Kasumi-1 (cell line): ENCODE measurements around the gene PLA2G4B.
"Not testable (repeated sequence)": the region's sequence is repeated elsewhere in the genome, so short reads cannot be mapped to it uniquely, and the experiment has no call there.

ENCODE experiments used
- DNase-seq, 2 experiments: peaks; one replicate each; lab custom pipeline; 2025; lab: John Stamatoyannopoulos, UW

The PLA2G4B gene

DNA sequence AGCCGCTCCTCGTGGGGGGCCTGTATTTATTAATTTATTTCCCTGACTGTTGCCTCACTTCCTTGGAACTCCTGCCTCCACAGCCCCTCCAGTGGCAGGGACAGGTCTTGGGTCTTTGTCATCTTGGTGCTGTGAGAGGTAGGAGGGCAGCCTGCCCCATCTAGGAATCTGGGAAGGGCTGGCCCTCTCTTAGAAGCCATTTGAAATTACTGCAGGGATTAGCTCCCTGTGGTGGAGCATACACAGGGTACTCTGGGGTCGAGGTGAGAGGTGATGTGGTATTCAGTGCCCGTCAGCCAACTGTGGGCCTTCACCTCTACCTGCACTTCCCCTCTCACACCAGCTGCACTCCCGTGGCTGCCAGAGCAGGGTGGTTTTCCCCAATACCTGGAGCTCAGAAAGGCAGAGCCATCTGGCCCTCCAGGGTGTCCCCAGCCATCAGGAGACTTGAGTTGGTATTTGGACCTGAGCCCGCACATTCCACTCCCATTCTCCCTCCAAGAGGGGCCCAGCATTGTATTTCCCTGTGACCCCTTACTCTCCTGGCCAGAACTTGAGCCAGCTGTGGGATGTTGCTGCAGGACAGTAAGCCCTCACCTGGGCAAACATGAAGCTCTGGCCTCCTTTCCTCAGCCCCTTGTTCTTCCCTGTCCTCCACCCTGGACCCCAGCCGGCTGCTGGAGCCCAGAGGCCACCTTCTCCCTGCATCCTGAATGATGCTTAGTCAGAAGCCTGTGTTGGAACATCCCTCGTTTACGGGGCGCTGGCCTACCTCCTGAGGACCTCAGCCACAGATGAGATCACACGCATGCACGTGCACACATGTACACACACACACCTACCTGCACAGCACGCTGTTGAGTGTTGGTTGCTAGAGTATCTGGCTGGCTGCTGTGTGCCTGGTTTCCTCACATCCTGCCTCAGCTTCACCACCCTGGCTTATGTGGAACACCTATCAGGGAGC lies 12.8 kb upstream of the PLA2G4B start:
- no peak for DNase-seq

DNA sequence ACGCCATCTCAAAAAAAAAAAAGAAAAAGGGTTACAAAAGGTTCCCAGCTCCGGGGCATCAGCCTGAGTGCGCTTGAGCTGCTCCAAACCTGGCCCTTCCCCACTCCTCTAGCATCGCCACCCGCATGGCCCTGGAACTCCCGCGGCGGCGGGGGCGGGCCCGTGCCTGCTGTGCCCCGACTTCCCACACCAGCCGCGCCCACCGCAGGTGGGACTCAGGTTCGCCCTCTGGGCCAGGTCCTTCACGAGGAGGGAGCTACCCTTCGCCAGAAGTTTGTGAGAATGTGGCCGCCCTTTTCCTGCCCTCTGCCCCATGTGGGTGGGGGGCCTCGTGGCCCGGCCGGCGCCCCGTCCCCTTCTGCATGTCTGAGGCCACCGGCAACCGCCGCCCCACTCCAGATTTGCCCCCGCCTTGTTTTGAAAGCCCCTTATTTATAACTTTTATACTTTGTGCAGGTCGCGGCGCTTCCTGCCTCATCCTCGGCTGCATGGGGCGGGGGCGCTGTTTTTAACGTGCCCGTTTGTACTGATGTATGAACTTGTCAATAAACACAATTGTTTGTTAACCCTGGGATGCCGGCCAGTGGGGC lies 11.3 kb upstream of the PLA2G4B start:
- DNase-seq = no peak

DNA sequence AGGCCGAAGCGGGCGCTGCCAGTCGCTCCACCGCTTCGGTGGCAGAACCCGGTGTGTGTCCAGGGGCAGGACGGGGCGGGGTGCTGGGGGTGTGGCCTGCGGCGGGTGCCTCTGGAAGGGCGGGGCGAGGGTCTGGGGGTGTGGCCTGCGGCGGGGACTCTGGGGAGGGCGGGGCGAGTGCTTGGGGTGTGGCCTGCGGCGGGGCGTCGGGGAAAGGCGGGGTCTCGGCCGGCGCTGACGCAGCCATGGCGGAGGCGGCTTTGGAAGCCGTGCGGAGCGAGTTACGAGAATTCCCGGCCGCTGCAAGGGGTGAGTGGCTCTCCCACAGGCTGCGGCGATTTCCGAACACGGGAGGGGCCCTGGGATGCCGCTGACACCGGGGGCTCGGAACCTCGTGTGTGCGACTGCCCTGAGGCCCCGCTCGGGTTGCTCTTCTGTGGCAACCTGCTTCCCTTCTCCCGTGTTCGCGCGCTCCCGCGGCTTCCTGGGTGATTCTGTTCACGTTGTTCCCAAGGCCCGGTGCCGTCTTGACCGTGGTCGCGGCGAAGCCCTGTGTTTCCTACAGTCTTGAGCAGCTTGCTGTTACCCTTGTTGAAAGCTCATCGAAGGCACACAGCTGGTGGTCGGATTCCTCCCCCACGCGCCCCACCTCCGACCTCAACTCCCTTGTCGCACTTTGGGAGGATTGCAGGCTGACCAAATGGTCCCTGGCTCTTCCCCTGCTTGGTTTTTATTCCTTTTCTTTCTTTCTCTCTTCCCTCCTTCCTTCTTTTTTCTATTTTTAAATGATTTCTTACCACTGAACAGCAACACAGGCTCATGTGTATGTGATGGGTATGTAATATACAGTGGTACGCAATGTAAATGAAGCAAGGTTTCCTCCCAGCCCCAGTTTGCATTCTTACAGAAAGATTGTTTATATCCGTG lies 10.5 kb upstream of the PLA2G4B start, which contains the start of gene JMJD7:
JMJD7 (plus strand) TSS at position 213 of the 927 bp plus-strand sequence; CDS start at position 246, 33 bp downstream.
- DNase-seq = peak; percentile 31 to 40

DNA sequence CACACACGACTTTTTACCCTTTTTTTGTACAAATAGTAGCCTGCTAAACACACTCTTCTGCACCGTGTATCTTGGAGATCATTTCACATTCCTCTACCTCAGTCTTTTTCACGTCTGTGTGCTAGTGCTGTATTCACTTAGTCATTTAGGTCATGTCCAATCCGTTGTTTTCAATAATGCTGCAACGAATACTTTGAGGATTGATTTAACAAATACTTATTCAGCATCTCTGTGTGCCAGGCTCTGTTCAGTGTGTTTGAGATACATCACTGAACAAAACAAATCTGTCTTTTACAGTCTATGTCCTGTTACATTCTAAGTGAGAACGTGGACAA lies 9.9 kb upstream of the PLA2G4B start:
- DNase-seq = no peak

DNA sequence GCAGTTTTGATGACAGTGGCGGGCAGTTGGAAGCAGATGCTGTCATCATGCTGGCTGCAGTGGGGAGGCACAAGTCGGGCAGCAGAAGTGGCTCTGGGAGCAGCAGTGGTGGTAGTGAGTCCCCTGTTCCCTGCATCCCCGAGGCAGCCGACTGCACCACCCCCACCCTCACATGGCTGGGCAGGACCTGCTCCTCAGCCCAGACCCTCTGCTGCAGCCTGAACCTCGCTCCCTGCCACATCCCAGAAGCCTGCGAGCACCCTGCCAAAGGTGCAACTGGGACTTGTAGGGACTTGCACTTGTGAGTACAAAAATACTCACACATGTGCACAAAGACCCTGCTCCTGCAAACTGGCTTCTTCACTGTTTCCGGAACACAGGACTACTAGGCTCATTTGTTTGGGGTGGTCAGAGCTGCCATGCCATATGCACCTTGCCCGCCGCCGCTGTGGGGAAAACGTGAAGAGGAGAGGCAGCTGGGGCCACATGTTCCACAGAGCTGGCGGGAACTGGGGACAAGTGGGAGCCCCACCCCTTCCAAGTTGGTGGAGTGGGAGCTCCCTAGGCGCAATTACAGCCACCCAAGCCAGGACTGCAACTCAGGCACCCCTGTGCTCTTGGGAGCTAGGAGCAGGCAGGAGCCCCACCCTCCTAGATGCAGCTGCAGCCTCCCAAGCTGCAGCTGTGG lies 8.5 kb upstream of the PLA2G4B start:
- DNase-seq = no peak

DNA sequence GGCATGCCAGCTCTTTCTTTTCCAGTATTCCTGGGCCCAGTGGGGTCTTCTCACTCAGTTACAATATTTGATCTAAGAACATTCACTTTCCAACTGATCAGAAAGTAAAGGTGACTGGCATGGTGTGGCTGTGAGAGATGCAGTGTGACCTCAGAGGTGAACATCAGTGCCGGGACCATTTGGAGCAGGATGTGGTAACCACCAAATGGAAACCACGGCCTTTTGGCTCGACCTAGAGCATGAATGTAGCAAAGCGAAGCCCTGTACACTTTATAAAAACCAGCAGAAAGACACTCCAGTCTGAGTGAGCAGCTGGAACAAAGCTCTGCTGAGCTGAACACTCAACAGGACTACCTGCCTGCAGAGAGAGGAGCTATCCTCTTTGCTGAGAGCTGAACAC lies 7.4 kb upstream of the PLA2G4B start:
- DNase-seq = not testable (repeated sequence)

DNA sequence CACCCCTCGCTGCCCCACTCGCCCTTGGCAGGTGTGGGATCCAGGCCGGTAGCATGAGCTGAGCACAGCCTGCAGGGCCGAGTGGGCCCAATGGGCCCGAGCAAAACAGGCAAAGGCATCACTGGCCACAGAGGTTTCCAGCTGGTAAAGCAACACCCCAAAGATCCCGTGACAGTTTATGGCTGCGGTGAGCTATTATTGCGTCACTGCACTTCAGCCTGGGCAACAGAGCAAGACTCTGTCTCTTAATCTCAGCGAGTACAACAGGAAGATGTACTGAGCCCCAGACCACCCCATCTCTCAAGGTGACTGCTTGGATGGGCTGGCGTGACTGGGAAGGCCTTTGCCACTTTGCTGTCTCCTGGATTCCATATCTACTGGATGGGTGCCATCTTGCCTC lies 6.4 kb upstream of the PLA2G4B start:
- no peak for DNase-seq

DNA sequence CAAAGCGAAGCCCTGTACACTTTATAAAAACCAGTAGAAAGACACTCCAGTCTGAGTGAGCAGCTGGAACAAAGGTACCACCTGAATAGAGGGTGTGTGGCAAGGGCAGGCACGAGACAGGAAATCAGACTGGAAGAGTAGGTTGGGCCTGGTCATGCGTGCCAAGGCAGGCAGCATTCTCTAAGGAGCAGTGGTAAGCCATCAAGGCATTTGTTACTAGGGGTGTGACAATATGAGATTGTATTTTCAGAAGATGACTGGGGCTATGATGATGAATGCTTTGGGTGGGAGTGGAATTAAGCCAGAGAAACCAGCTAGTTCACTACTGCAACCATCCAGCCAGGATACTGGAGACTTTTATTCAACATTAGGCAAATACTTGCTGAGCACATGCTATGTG lies 5.8 kb upstream of the PLA2G4B start:
- no peak for DNase-seq

DNA sequence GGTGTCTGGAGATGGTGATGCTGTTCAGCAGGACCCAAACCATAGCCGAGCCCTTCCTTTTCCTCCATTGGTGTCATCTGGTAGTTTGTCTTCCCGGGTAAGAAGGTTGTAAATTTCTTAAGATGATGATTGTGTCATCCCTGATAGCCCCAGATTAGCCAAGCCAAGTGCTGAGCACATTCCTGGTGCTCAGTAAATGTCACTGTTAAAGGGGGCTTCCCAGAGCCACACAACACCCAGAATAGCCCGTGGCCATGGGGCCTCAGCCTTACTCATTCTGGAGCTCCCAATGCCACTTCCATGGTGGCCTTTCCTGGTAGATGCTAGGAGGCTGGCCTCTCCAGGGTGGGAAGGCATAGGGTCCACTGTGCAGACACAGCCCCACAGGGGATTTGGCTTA lies 4.6 kb upstream of the PLA2G4B start:
- DNase-seq = no peak

DNA sequence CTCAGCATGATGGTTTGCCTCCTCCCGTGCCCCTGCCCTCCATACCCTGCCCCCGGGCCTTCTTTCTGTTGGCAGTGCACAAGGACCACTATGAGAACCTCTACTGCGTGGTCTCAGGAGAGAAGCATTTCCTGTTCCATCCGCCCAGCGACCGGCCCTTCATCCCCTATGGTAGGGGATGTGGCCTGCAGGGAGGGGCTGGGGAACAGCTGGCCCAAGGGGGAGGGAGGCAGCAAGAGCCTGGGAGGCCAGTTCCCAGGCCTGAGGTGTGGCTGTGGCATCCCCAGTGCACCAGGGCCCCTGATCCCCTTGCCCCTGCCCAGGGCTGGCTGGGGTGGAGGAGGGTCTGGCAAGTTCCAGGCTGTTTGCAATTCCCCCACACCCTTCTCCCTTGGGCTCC lies 2.6 kb upstream of the PLA2G4B start:
- DNase-seq = no peak

DNA sequence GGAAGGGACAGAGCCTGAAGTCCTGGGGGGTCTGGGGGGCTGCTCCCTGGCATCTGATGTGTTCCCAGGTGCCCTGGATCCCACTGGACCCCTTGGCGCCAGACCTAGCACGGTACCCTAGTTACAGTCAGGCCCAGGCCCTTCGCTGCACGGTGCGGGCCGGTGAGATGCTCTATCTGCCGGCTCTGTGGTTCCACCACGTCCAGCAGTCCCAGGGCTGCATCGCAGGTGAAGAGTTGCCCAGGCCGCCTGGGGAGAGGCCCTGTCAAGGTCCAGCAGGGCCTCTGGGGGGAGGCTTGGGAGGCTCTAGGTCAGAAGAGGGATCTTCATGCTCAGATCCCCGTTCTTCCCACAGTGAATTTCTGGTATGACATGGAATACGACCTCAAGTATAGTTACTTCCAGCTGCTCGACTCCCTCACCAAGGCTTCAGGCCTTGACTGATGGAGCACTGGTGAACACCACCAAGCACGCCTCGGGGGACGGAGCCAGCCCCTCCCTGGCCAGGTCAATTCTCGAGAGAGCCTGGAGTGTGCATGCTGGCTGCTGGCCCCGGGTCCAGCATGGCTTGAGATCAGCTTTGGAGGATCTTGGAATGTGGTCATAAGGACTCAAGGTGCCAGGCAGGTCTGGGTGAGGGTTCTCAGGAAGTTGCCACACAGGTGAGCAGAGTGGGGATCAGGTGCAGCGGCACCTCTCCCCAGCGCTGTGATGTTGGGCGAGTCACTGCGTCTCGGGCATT lies 1.8 kb upstream of the PLA2G4B start:
- DNase-seq = no peak

DNA sequence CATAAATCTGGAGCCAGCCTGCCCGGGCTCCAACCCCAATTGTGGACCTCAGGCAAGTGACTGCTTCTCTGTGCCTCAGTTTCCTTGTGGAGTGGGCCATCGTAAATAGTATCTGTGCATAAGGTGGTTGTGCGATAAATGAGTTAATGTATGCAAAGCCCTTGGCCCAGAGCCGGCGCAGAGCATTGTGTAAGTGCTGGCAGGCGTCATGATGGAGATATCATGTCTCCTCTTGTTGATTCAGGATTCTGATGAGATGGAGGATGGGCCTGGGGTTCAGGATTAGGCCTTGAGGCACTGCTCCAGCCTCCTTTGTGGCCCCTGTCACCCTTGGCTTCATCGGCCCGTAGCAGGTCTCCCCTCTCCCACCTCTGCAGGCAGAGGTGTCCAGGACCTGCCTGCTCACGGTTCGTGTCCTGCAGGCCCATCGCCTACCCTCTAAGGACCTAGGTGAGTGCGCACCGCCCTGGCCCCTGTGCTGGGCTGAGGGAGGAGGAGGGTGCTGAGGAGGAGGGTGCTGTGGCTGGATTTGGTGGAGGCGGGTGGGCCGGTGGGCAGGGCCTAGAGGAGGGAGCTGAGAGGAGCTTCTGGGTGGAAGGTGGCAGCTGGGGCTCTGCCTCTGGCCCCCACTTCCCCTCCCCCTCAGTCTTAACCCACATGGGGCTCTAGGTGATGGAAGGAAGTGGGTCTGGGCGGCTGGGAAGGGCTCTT lies 1.3 kb downstream of the PLA2G4B start:
- DNase-seq = no peak

DNA sequence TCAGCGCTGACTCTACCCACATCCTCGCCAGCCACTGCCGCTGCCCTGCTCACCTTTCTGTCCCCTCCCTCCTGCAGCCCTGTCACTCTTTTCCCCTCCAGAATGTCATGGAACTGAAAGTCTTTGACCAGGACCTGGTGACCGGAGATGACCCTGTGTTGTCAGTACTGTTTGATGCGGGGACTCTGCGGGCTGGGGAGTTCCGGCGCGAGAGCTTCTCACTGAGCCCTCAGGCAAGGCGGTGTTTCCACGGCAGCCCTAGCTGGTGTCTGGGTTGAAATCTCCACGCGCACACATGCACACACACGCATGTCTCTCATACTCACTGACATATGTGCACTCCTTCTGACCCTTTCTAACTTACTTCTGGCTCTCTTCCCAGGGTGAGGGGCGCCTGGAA lies 2.0 kb downstream of the PLA2G4B start:
- no peak for DNase-seq

DNA sequence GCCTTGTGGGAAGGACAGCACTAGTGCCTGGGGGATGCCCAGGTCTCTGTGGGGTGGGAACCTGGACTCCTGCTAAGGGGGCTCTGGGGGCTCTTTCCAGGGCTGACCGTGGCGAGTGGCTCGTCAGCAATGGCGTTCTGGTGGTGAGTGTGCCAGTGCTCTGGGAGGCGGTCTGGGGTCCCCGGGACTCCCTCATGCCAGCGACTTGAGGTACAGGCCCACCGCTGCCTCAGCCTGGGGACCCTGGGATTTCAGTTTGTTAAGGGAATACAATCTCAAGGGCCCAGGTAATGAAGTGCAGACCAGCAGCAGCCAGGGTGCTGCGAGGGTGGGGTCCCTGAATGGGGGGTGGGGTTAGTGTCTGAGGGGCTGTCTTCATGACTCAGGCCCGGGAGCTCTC lies 2.5 kb downstream of the PLA2G4B start:
- no peak for DNase-seq

DNA sequence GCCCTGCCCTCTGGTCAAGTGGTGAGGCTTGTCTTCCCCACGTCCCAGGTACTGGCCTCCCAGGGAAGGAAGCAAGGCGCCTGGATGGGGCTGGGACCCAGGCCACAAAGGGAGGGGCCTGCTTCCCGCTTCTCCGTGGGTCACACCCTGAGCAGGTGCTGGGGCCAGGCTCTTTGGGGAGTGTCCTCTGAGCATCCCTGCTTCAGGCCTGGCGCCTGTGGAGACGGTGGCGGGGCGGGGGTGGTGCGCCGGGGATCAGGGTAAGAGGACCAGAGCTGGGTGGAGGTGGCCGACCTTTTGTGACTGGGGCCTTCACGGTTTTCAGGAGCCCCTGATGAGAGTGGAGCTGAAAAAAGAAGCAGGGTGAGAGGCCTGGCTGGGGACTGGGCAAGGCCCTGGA lies 3.6 kb downstream of the PLA2G4B start:
- no peak for DNase-seq

DNA sequence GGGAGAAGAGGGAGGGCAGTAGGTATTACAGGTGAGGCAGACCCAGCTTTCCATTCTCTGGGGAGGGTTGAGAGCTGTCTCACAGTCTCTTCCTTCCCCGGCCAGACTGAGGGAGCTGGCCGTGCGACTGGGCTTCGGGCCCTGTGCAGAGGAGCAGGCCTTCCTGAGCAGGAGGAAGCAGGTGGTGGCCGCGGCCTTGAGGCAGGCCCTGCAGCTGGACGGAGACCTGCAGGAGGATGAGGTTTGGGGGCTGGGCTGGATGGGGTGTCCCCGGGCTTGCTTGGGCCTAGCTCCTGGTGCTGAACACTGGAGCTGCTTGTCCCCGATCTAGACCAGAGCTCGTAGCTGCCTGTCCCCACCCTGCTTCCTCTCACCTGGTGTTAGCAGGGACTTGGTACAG lies 4.9 kb downstream of the PLA2G4B start:
- DNase-seq = no peak

DNA sequence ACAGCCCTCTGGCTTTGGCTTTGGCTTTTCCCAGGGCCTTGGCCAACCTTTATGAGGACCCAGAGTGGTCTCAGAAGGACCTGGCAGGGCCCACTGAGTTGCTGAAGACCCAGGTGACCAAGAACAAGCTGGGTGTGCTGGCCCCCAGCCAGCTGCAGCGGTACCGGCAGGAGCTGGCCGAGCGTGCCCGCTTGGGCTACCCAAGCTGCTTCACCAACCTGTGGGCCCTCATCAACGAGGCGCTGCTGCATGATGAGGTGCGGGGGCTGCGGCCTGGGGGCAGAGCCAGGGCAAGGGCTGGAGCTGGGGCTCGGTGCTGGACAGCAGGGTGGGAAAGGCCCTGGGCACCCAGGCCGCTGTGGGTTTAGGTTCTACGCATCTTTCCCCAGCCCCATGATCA lies 6.2 kb downstream of the PLA2G4B start:
- no peak for DNase-seq

DNA sequence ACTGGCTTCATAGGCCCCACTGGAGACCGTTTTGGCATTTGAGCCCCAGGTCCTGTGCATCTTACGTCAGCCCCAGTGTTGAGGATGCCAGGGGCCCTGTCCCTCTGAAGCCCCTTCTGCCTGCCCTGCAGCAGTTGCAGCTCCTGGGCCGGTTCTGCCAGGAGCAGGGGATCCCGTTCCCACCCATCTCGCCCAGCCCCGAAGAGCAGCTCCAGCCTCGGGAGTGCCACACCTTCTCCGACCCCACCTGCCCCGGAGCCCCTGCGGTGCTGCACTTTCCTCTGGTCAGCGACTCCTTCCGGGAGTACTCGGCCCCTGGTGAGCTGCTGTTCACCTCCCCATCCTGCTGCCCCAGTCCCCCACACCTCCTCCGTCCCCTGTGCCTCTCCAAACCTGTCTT lies 8.6 kb downstream of the PLA2G4B start:
- no peak for DNase-seq

DNA sequence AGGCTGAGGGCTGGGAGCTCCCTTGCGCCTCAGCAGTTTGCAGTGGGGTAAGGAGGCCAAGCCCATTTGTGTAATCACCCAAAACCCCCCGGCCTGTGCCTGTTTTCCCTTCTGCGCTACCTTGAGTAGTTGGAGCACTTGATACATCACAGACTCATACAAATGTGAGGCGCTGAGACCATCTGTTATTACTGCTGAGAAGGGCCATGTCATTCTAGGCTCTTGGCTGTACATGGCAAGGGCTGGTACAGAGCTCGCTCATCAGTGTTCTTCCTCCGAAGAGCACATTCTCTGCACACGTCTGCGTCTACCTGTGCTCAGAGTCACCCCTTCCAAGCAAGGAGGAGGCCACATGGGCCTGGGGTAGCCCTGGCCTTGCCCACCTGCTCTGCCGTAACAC lies 9.3 kb downstream of the PLA2G4B start:
- no peak for DNase-seq

DNA sequence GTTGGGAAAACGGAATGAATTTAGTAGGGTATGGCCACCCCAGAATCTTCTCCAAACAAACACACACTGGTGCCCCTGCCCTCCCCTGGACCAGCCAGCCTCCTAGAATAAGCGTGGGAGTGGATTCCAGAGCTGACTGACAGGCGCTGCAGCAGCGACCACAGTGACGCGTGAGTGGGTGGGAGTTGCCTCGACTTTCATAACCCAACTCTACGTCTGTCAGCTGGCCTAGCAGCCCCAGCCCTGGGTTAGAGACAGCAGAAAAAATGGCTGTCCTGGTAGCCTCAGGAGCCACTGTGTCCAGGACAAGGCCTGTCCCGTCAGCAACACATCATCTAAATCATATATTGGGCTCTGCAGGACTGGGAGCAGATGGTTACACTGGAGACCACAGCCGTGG lies 10.0 kb downstream of the PLA2G4B start:
- no peak for DNase-seq

DNA sequence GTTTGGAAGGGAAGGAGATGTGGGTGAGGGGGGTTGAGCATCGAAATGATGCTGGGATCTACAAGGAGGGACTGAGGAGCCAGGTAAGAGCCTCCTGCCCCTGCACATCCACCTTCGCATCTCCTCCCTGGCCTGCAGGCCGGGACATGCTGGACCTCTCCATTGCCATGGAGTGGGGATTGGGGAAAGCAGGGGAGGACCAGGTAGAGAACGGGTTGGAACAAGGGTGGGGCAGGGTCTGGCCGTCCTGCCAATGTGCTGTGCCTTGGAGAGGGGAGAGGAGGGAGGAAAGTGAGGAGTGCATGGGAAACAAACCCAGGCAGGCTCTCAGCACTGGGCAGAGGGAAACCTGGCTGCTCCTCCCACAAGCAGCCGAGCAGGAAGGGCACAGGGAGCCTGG lies 10.6 kb downstream of the PLA2G4B start:
- DNase-seq = no peak
